Measurements from ENCODE around the gene LMO7.

LMO7 gene

GRCh38 chr13:75801388-75801945 is 165.3 kb downstream of the LMO7 start:
- no peak for DNase-seq (ENCODE audit: low spot score)

- DNase-seq (ENCODE audit: low spot score), result no peak
These were observed 166.0 kb downstream of the LMO7 start for GRCh38 chr13:75802161-75802560.

- no peak for DNase-seq (ENCODE audit: low spot score)
These were observed 167.1 kb downstream of the LMO7 start for GRCh38 chr13:75803164-75803611.

- no peak for DNase-seq (ENCODE audit: low spot score)
These were observed 167.9 kb downstream of the LMO7 start for GRCh38 chr13:75804054-75804453.

- DNase-seq (ENCODE audit: low spot score), result no peak
These were observed 168.5 kb downstream of the LMO7 start for GRCh38 chr13:75804605-75805004.

- DNase-seq (ENCODE audit: low spot score), result no peak
These were observed 170.0 kb downstream of the LMO7 start for GRCh38 chr13:75806117-75806516.

GRCh38 chr13:75811361-75811760 is 175.2 kb downstream of the LMO7 start:
- DNase-seq (ENCODE audit: low spot score), result no peak

- DNase-seq (ENCODE audit: low spot score), result no peak
These were observed 175.7 kb downstream of the LMO7 start for GRCh38 chr13:75811841-75812240.

- DNase-seq (ENCODE audit: low spot score), result no peak
These were observed 176.6 kb downstream of the LMO7 start for GRCh38 chr13:75812751-75813181.

- DNase-seq (ENCODE audit: low spot score), result no peak
These were observed 177.2 kb downstream of the LMO7 start for GRCh38 chr13:75813323-75813722.

GRCh38 chr13:75818179-75818967 is 182.2 kb downstream of the LMO7 start:
- no peak for DNase-seq (ENCODE audit: low spot score)

GRCh38 chr13:75818968-75819225 is 182.8 kb downstream of the LMO7 start:
- no peak for DNase-seq (ENCODE audit: low spot score)

GRCh38 chr13:75825161-75825560 is 189.0 kb downstream of the LMO7 start:
- no peak for DNase-seq (ENCODE audit: low spot score)

- no peak for DNase-seq (ENCODE audit: low spot score)
These were observed 189.5 kb downstream of the LMO7 start for GRCh38 chr13:75825594-75825993.

- no peak for DNase-seq (ENCODE audit: low spot score)
These were observed 190.3 kb downstream of the LMO7 start for GRCh38 chr13:75826391-75826790.

- DNase-seq (ENCODE audit: low spot score), result no peak
These were observed 193.7 kb downstream of the LMO7 start for GRCh38 chr13:75829830-75830229.

GRCh38 chr13:75830842-75831241 is 194.7 kb downstream of the LMO7 start:
- DNase-seq (ENCODE audit: low spot score), result peak; percentile 37

GRCh38 chr13:75831389-75831788 is 195.3 kb downstream of the LMO7 start:
- no peak for DNase-seq (ENCODE audit: low spot score)

GRCh38 chr13:75832812-75833211 is 196.7 kb downstream of the LMO7 start:
- DNase-seq (ENCODE audit: low spot score), result no peak

GRCh38 chr13:75836441-75836840 is 200.3 kb downstream of the LMO7 start:
- DNase-seq (ENCODE audit: low spot score), result no peak

- DNase-seq (ENCODE audit: low spot score), result no peak
These were observed 202.4 kb downstream of the LMO7 start for GRCh38 chr13:75838366-75839005.

- DNase-seq (ENCODE audit: low spot score), result peak; percentile 12
These were observed 203.3 kb downstream of the LMO7 start for GRCh38 chr13:75839406-75839805.

- DNase-seq (ENCODE audit: low spot score), result no peak
These were observed 205.8 kb downstream of the LMO7 start for GRCh38 chr13:75841905-75842304.

GRCh38 chr13:75843074-75843473 is 206.9 kb downstream of the LMO7 start:
- no peak for DNase-seq (ENCODE audit: low spot score)
